H1 (cell line): ENCODE data around the gene FKBP6. TPM values are rescaled to one million over a fixed set of nuclear protein-coding genes. Genes with fewer than 3 reads are reported as not detected.

Source experiments
- CTCF ChIA-PET: fragments of 300-600 bp; sonication (Branson Sonifier 250); formaldehyde crosslinking; loops from one replicate; lab custom pipeline; 2021; ENCODE audit not compliant: partially characterized antibody; lab: Charles Lee
- POLR2A ChIA-PET: fragments of 300-600 bp; sonication (Branson Sonifier 250); formaldehyde crosslinking; loops from one replicate; lab custom pipeline; 2021; ENCODE audit warnings: inconsistent platforms; ENCODE audit not compliant: partially characterized antibody; lab: Charles Lee
- DNase-seq, 2 experiments: peaks; one replicate each; pipeline versions ENCODE4 v3.0.0 to v3.0.0-alpha.2; 2010 to 2022; ENCODE audit warnings: low spot score in 2 of 2, low read depth in 1 of 2, mixed read lengths in 1 of 2
- FAIRE-seq: peaks from 2 replicates; lab custom pipeline; 2011; peaks lifted over from hg19 to GRCh38; lab: Jason Lieb, UNC
- H2AFZ ChIP-seq: 2 replicates; pipeline ENCODE4 v1.8.1; 2012; ENCODE audit warnings: low read length, inconsistent platforms
- H2AK5ac ChIP-seq: 2 replicates; pipeline ENCODE4 v1.6.1; 2013; ENCODE audit warnings: low read depth, low read length
- H2BK120ac ChIP-seq: replicated peaks from 2 replicates; pipeline ENCODE3; 2013; ENCODE audit warnings: low read depth, low read length, inconsistent platforms
- H2BK12ac ChIP-seq: 2 replicates; pipeline ENCODE4 v1.6.1; 2013; ENCODE audit warnings: low read depth, low read length
- H2BK15ac ChIP-seq: 2 replicates; pipeline ENCODE4 v1.6.1; 2013; ENCODE audit warnings: low read length
- H2BK20ac ChIP-seq: 2 replicates; pipeline ENCODE4 v1.6.1; 2013; ENCODE audit warnings: low read length
- H2BK5ac ChIP-seq: 2 replicates; pipeline ENCODE4 v1.6.1; 2013; ENCODE audit warnings: low read depth, low read length
- H3K14ac ChIP-seq: 2 replicates; pipeline ENCODE4 v1.6.1; 2013; ENCODE audit warnings: inconsistent platforms; ENCODE audit not compliant: insufficient read length
- H3K18ac ChIP-seq: 2 replicates; pipeline ENCODE4 v1.6.1; 2013; ENCODE audit warnings: low read length; ENCODE audit errors: extremely low read depth
- H3K23ac ChIP-seq: 2 replicates; pipeline ENCODE4 v1.6.1; 2013; ENCODE audit warnings: inconsistent platforms; ENCODE audit not compliant: insufficient read length
- H3K23me2 ChIP-seq: 2 replicates; pipeline ENCODE4 v1.6.1; 2013; ENCODE audit warnings: low read depth, low read length
- H3K27ac ChIP-seq: 2 replicates; pipeline ENCODE4 v1.6.1; 2011; ENCODE audit warnings: low read depth, low read length, inconsistent platforms
- H3K27me3 ChIP-seq, 4 experiments: replicated peaks in 1 of 4; 1 replicate in 1 of 4; 2 replicates in 3 of 4; pipeline versions ENCODE4 v1.6.1 to v1.8.1; 2011 to 2013; ENCODE audit warnings: low read length in 3 of 4, mild to moderate bottlenecking in 3 of 4, inconsistent platforms in 2 of 4, mixed read lengths in 2 of 4, moderate library complexity in 1 of 4; ENCODE audit not compliant: control insufficient read depth in 3 of 4, insufficient read depth in 3 of 4; ENCODE audit errors: extremely low read depth in 1 of 4
- H3K36me3 ChIP-seq, 4 experiments: 2 replicates each; pipeline versions ENCODE4 v1.6.1 to v1.8.1; 2011 to 2013; ENCODE audit warnings: mild to moderate bottlenecking in 4 of 4, low read length in 3 of 4, moderate library complexity in 2 of 4, control low read depth in 1 of 4, inconsistent platforms in 1 of 4; ENCODE audit not compliant: insufficient read depth in 4 of 4, control insufficient read depth in 2 of 4
- H3K4ac ChIP-seq: replicated peaks from 2 replicates; pipeline ENCODE3; 2013; ENCODE audit warnings: low read length, low read depth, mixed read lengths, inconsistent platforms; ENCODE audit not compliant: insufficient read length
- H3K4me1 ChIP-seq, 4 experiments: replicated peaks in 1 of 4; 1 replicate in 1 of 4; 2 replicates in 3 of 4; pipeline versions ENCODE4 v1.6.1 to v1.8.1; 2011 to 2013; ENCODE audit warnings: low read length in 3 of 4, inconsistent platforms in 2 of 4, mixed read lengths in 1 of 4; ENCODE audit not compliant: insufficient read depth in 4 of 4, control insufficient read depth in 3 of 4
- H3K4me2 ChIP-seq, 2 experiments: 2 replicates each; pipeline versions ENCODE4 v1.6.1 to v1.8.1; 2011 to 2013; ENCODE audit warnings: low read depth in 2 of 2, low read length in 2 of 2, control low read depth in 1 of 2, inconsistent platforms in 1 of 2, mild to moderate bottlenecking in 1 of 2; ENCODE audit not compliant: insufficient read depth in 1 of 2
- H3K4me3 ChIP-seq, 4 experiments: fragments of 200-600, 300-600 bp in 1 of 4; sonication (generic), shearing (Covaris generic), sonication (Bioruptor Twin) in 1 of 4; 2 replicates each; pipeline versions ENCODE4 v1.5.1 to v1.8.1; 2011 to 2016; ENCODE audit warnings: low read length in 4 of 4, low read depth in 3 of 4, control low read depth in 2 of 4, inconsistent platforms in 2 of 4, mild to moderate bottlenecking in 2 of 4, mixed read lengths in 1 of 4, moderate library complexity in 1 of 4; ENCODE audit not compliant: insufficient read depth in 2 of 4; ENCODE audit errors: extremely low read depth in 1 of 4
- H3K56ac ChIP-seq: replicated peaks from 2 replicates; pipeline ENCODE3; 2013; ENCODE audit warnings: low read depth, mild to moderate bottlenecking, mixed read lengths, low read length, inconsistent platforms; ENCODE audit not compliant: insufficient read length
- H3K79me1 ChIP-seq: 2 replicates; pipeline ENCODE4 v1.6.1; 2013; ENCODE audit warnings: low read depth, low read length, control low read depth
- H3K79me2 ChIP-seq, 2 experiments: 2 replicates each; pipeline versions ENCODE4 v1.6.1 to v1.8.1; 2012 to 2013; ENCODE audit warnings: low read length in 2 of 2, mild to moderate bottlenecking in 2 of 2, inconsistent platforms in 1 of 2; ENCODE audit not compliant: insufficient read depth in 2 of 2, control insufficient read depth in 1 of 2
- H3K9ac ChIP-seq, 4 experiments: replicated peaks in 1 of 4; 1 replicate in 1 of 4; 2 replicates in 3 of 4; pipeline versions ENCODE4 v1.6.1 to v1.8.1; 2011 to 2013; ENCODE audit warnings: low read depth in 3 of 4, low read length in 3 of 4, control low read depth in 2 of 4, mild to moderate bottlenecking in 2 of 4, moderate library complexity in 2 of 4, inconsistent platforms in 1 of 4; ENCODE audit errors: extremely low read depth in 1 of 4
- H3K9me3 ChIP-seq, 2 experiments: 2 replicates each; pipeline versions ENCODE4 v1.6.1 to v1.8.1; 2012 to 2013; ENCODE audit warnings: mild to moderate bottlenecking in 2 of 2, moderate library complexity in 2 of 2, control low read depth in 1 of 2, inconsistent platforms in 1 of 2, low read depth in 1 of 2, low read length in 1 of 2, mixed read lengths in 1 of 2; ENCODE audit not compliant: insufficient read depth in 2 of 2
- H4K20me1 ChIP-seq, 2 experiments: replicated peaks in 1 of 2; 2 replicates each; pipeline versions ENCODE3 to v1.8.1; 2011 to 2013; ENCODE audit warnings: inconsistent platforms in 2 of 2, low read length in 2 of 2, mild to moderate bottlenecking in 1 of 2; ENCODE audit not compliant: insufficient read depth in 2 of 2, control insufficient read depth in 1 of 2
- H4K5ac ChIP-seq: 2 replicates; pipeline ENCODE4 v1.6.1; 2013; ENCODE audit warnings: low read length, low read depth, mixed read lengths, inconsistent platforms; ENCODE audit not compliant: insufficient read length
- H4K8ac ChIP-seq: 2 replicates; pipeline ENCODE4 v1.8.0; 2013; ENCODE audit warnings: mild to moderate bottlenecking, moderate library complexity, low read length, inconsistent platforms; ENCODE audit not compliant: insufficient read depth; ENCODE audit errors: extremely low read depth
- H4K91ac ChIP-seq: replicated peaks from 2 replicates; pipeline ENCODE3; 2013; ENCODE audit warnings: low read length, mixed read lengths, inconsistent platforms; ENCODE audit not compliant: insufficient read length
- CEBPB ChIP-seq: IDR thresholded peaks from 2 replicates; pipeline ENCODE4 v1.6.1; 2012; ENCODE audit warnings: low read depth, low read length
- SP4 ChIP-seq: IDR thresholded peaks from 2 replicates; pipeline ENCODE4 v1.6.1; 2012; ENCODE audit warnings: low read length, inconsistent platforms
- WGBS, 2 experiments: shearing (Covaris generic) in 1 of 2; methylation state at CpG; one replicate each; pipeline versions ENCODE4 v1.1.6 to v1.1.7; 2013 to 2015; ENCODE audit warnings: low lambda C conversion rate in 2 of 2, mixed read lengths in 2 of 2, inconsistent platforms in 1 of 2, low coverage in 1 of 2, missing lambda C conversion rate in 1 of 2; ENCODE audit not compliant: insufficient replicate concordance in 2 of 2, insufficient coverage in 1 of 2, insufficient read length in 1 of 2; ENCODE audit errors: extremely low coverage in 1 of 2, missing lambda C conversion rate in 1 of 2; 5-methylcytosine and 5-hydroxymethylcytosine counted together
- polyA plus RNA-seq, 7 experiments: library from polyadenylated mRNA; depleted of rRNA in 3 of 7; stranded (reverse) in 5 of 7; unstranded in 2 of 7; fragments of >200 nt in 5 of 7; fragments of 200-250 nt in 2 of 7; gene quantifications; 1 replicate in 5 of 7; 2 replicates in 1 of 7; 4 replicates in 1 of 7; pipeline versions ENCODE4 v1.2.1 to v1.2.3, GENCODE V29; 2011 to 2013; ENCODE audit warnings: missing spikeins in 2 of 7, mixed read lengths in 2 of 7
- total RNA-seq: library from RNA; stranded (reverse); fragmentation: NEBNext Ultra II Directional; extraction: Animal tissue kit (Norgen Biotek cat#: 25700); gene quantifications from 2 replicates; pipeline ENCODE4 v1.2.1, GENCODE V29; 2021

The FKBP6 gene
- total and polyA plus RNA-seq, 2 of the 8 experiments (the other 6 are each of a cell fraction or from before 2014, with no cell fraction given) = 0.14 to 0.19 TPM

GRCh38 chr7:73354821-73355220, 26.9 kb downstream of the FKBP6 start:
- no peak overlapping the region for H3K4me3 ChIP-seq
- peak overlapping the region; percentile 82 for H2AFZ ChIP-seq
- H3K23me2 ChIP-seq = no peaks in the 10 kb centered on the region
- H3K36me3 ChIP-seq = no peaks in the 10 kb centered on the region
- no peaks in the 10 kb centered on the region for H3K79me1 ChIP-seq
- no peaks in the 10 kb centered on the region for H4K20me1 ChIP-seq
- H2BK15ac ChIP-seq = no peak overlapping the region
- 0 out of 2 replicates have a peak overlapping the region, but pooled peaks have one; percentile 18 for H2BK12ac ChIP-seq
- H2BK120ac ChIP-seq = no peak overlapping the region
- no peak overlapping the region for H3K4ac ChIP-seq
- no peak for TF ChIP-seq SP4
- TF ChIP-seq CEBPB = 0 out of 2 replicates have a peak, but pooled peaks have one; percentile 1
- TF ChIP-seq, all 59 proteins: peak for 1
- ChIA-PET CTCF (interaction anchor here (1.0 kb wide), 2 partner anchors 14 to 38 kb away, joined by 3 to 4 read pairs; no protein-coding TSS in a partner anchor), POLR2A (interaction anchor here (1.0 kb wide), 2 partner anchors 44 to 70 kb away, joined by 3 to 4 read pairs; no protein-coding TSS in a partner anchor)
- Histone ChIP-seq H3K79me2 (no peaks in the 10 kb centered on the region), H4K91ac (no peak overlapping the region), H2AK5ac (no peak overlapping the region), H3K14ac (no peak overlapping the region), H3K27ac (no peak overlapping the region), H3K4me2 (no peak overlapping the region), H3K56ac (no peak overlapping the region), H2BK5ac (0 out of 2 replicates have a peak overlapping the region, but pooled peaks have one; percentile 26), H3K9ac (no peak overlapping the region), H2BK20ac (no peak overlapping the region), H3K4me1 (peaks cover 0 to 11% (median 0%) of the 10 kb centered on the region in 4 experiments; a peak in 3 of 7 replicates), H4K5ac (no peak overlapping the region), H3K18ac (peak overlapping the region; percentile 54; the same call in 1 of the 2 replicates), H3K23ac (no peak overlapping the region), H3K9me3 (no peaks in the 10 kb centered on the region), H3K27me3 (no peaks in the 10 kb centered on the region), H4K8ac (no peak overlapping the region)
- FAIRE-seq (no peak), DNase-seq (no peak)
- 79% methylated on average over 15 of the region's 17 CpGs; no CpG with 5 or more reads in 1 of the 2 experiments for WGBS, 2 experiments
